ENCODE data around the gene IFNGR2. TPM values are rescaled to one million over a fixed set of nuclear protein-coding genes. Genes with fewer than 3 reads are reported as not detected.

The IFNGR2 gene
- polyA plus RNA-seq, 1 donor (not counting 4 experiments of a cell fraction or from before 2014, with no cell fraction given) = 94.3 TPM

- no peaks in the 10 kb centered on the region for H3K27me3 ChIP-seq (ENCODE audit: control insufficient read depth, extremely low read depth, insufficient read depth, low read length)
- no peak overlapping the region for H3K9ac ChIP-seq (ENCODE audit: control insufficient read depth, extremely low read depth, insufficient read depth, low read length)
- H3K27ac ChIP-seq (ENCODE audit: control insufficient read depth, insufficient read depth, low read length) = no peak overlapping the region
- H3K9me1 ChIP-seq (ENCODE audit: control insufficient read depth, extremely low read depth, insufficient read depth, low read length) = no peaks in the 10 kb centered on the region
- no peak for DNase-seq (ENCODE audit: low read depth, low spot score)
- FAIRE-seq = no peak
- H3K79me2 ChIP-seq (ENCODE audit: control insufficient read depth, insufficient read depth, low read length) = peaks cover 83% of the 10 kb centered on the region
- TF ChIP-seq EZH2 (IDR thresholded peaks at IDR 0.05; ENCODE audit: low read length) = no peak
- no peak for TF ChIP-seq CTCF (optimal IDR thresholded peaks at IDR 0.05 in 1 of 3, IDR thresholded peaks at IDR 0.05 in 1 of 3, conservative IDR thresholded peaks at IDR 0.05 in 1 of 3; ENCODE audit: extremely low read depth in 1 of 3, insufficient read depth in 2 of 3, low read length in 3 of 3)
- H3K9me3 ChIP-seq (ENCODE audit: control insufficient read depth, low read depth, low read length) = no peaks in the 10 kb centered on the region
- H3K36me3 ChIP-seq (ENCODE audit: control insufficient read depth in 2 of 2, extremely low read depth in 1 of 2, insufficient read depth in 2 of 2, low read length in 2 of 2) = peaks cover 15 to 44% of the 10 kb centered on the region in 2 experiments
- H3K4me2 ChIP-seq (ENCODE audit: control insufficient read depth, extremely low read depth, insufficient read depth, low read depth, low read length) = no peak overlapping the region
- peaks cover 14% of the 10 kb centered on the region for H3K4me1 ChIP-seq (ENCODE audit: control insufficient read depth, extremely low read depth, insufficient read depth, low read length)
- dilution Hi-C loops (cut with MboI; ENCODE audit: extremely low pct_ligation_motif_present, low sequenced_read_pairs) = loop anchor here (10.0 kb wide), 1 partner anchor 58 kb away; no protein-coding TSS in a partner anchor
- no peak overlapping the region for H3K4me3 ChIP-seq (ENCODE audit: control insufficient read depth in 2 of 3, extremely low read depth in 1 of 3, insufficient read depth in 2 of 3, low read depth in 1 of 3, low read length in 3 of 3)
- peaks cover 5% of the 10 kb centered on the region for H4K20me1 ChIP-seq (ENCODE audit: control insufficient read depth, extremely low read depth, insufficient read depth, low read length)
- H2AFZ ChIP-seq (ENCODE audit: control insufficient read depth, low read length) = no peak overlapping the region
Observed at GRCh38 chr21:33412832-33413519, 9.8 kb downstream of the IFNGR2 start.

- DNase-seq (ENCODE audit: low read depth, low spot score) (no peak), FAIRE-seq (no peak)
- peaks cover 15 to 41% of the 10 kb centered on the region in 2 experiments for H3K36me3 ChIP-seq (ENCODE audit: control insufficient read depth in 2 of 2, extremely low read depth in 1 of 2, insufficient read depth in 2 of 2, low read length in 2 of 2)
- no peak overlapping the region for H3K4me3 ChIP-seq (ENCODE audit: control insufficient read depth in 2 of 3, extremely low read depth in 1 of 3, insufficient read depth in 2 of 3, low read depth in 1 of 3, low read length in 3 of 3)
- H3K4me1 ChIP-seq (ENCODE audit: control insufficient read depth, extremely low read depth, insufficient read depth, low read length) = peaks cover 14% of the 10 kb centered on the region
- H3K9me3 ChIP-seq (ENCODE audit: control insufficient read depth, low read depth, low read length) = no peaks in the 10 kb centered on the region
- H2AFZ ChIP-seq (ENCODE audit: control insufficient read depth, low read length) = no peak overlapping the region
- peaks cover 82% of the 10 kb centered on the region for H3K79me2 ChIP-seq (ENCODE audit: control insufficient read depth, insufficient read depth, low read length)
- TF ChIP-seq EZH2 (IDR thresholded peaks at IDR 0.05; ENCODE audit: low read length) (no peak), CTCF (optimal IDR thresholded peaks at IDR 0.05 in 1 of 3, IDR thresholded peaks at IDR 0.05 in 1 of 3, conservative IDR thresholded peaks at IDR 0.05 in 1 of 3; ENCODE audit: extremely low read depth in 1 of 3, insufficient read depth in 2 of 3, low read length in 3 of 3) (no peak)
- H3K27me3 ChIP-seq (ENCODE audit: control insufficient read depth, extremely low read depth, insufficient read depth, low read length) = no peaks in the 10 kb centered on the region
- H3K4me2 ChIP-seq (ENCODE audit: control insufficient read depth, extremely low read depth, insufficient read depth, low read depth, low read length) = no peak overlapping the region
- H3K9ac ChIP-seq (ENCODE audit: control insufficient read depth, extremely low read depth, insufficient read depth, low read length) = no peak overlapping the region
- no peak overlapping the region for H3K27ac ChIP-seq (ENCODE audit: control insufficient read depth, insufficient read depth, low read length)
- H4K20me1 ChIP-seq (ENCODE audit: control insufficient read depth, extremely low read depth, insufficient read depth, low read length) = peaks cover 5% of the 10 kb centered on the region
- dilution Hi-C loops (cut with MboI; ENCODE audit: extremely low pct_ligation_motif_present, low sequenced_read_pairs) = loop anchor here (10.0 kb wide), 1 partner anchor 59 kb away; no protein-coding TSS in a partner anchor
- no peaks in the 10 kb centered on the region for H3K9me1 ChIP-seq (ENCODE audit: control insufficient read depth, extremely low read depth, insufficient read depth, low read length)
Observed at GRCh38 chr21:33414068-33414467, 10.9 kb downstream of the IFNGR2 start.
